Prostate gland (tissue), 2 donors: Measurements from ENCODE around the gene WDR1.

Experiments
- CTCF ChIP-seq, 4 experiments: fragments of 200-600 bp in 2 of 4; fragments of 450-650 bp in 2 of 4; sonication (generic) in 2 of 4; IDR thresholded peaks; 1 replicate in 3 of 4; 2 replicates in 1 of 4; pipeline ENCODE4 v1.5.1; 2016 to 2019; ENCODE audit warnings: antibody characterized with exemption in 4 of 4, mild to moderate bottlenecking in 2 of 4, moderate library complexity in 2 of 4
- POLR2A ChIP-seq: fragments of 450-650 bp; IDR thresholded peaks from one replicate; pipeline ENCODE4 v1.6.1; 2016; ENCODE audit warnings: antibody characterized with exemption, mild to moderate bottlenecking

DNA sequence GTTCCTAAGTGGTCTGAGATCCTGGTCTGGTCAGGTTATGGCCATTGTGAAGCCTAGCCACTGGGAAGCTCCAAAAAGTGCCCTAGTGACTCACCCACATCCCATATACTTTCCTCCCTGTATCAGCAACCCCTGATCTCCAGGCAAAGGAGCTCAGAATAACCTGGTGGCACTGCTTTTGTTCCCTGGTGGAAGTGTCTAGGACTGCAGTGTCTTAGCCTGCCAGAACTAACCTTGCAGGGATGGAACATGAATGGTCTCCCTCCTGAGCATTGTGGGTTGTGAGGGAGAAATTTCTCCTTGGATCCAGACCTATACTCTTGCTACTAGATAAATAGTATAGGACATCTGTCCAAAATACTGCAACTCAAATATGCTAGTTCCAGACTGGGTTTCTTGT is 27.9 kb upstream of the WDR1 start:
- TF ChIP-seq CTCF (IDR thresholded peaks at IDR 0.05) (no peak), POLR2A (no peak)
